HFF-Myc (cell line): ENCODE data around the gene CCN5.

Experiments
- DNase-seq: peaks from one replicate; pipeline ENCODE4 v3.0.0-alpha.2; 2011; ENCODE audit warnings: low read depth; ENCODE audit errors: extremely low read depth
- H3K4me3 ChIP-seq: replicated peaks from 2 replicates; pipeline ENCODE4 v1.5.1; 2011; ENCODE audit warnings: low read depth, mild to moderate bottlenecking, control low read depth, low read length
- CTCF ChIP-seq: IDR thresholded peaks from 2 replicates; pipeline ENCODE4 v1.5.1; 2012; ENCODE audit warnings: mild to moderate bottlenecking, low read depth, low read length, control low read depth; ENCODE audit errors: missing control alignments

Gene CCN5

GRCh38 chr20:44750081-44750805 lies 35.1 kb downstream of the CCN5 start:
- TF ChIP-seq CTCF: peak; percentile 22
- no peak for DNase-seq
- no peak overlapping the region for H3K4me3 ChIP-seq

DNA sequence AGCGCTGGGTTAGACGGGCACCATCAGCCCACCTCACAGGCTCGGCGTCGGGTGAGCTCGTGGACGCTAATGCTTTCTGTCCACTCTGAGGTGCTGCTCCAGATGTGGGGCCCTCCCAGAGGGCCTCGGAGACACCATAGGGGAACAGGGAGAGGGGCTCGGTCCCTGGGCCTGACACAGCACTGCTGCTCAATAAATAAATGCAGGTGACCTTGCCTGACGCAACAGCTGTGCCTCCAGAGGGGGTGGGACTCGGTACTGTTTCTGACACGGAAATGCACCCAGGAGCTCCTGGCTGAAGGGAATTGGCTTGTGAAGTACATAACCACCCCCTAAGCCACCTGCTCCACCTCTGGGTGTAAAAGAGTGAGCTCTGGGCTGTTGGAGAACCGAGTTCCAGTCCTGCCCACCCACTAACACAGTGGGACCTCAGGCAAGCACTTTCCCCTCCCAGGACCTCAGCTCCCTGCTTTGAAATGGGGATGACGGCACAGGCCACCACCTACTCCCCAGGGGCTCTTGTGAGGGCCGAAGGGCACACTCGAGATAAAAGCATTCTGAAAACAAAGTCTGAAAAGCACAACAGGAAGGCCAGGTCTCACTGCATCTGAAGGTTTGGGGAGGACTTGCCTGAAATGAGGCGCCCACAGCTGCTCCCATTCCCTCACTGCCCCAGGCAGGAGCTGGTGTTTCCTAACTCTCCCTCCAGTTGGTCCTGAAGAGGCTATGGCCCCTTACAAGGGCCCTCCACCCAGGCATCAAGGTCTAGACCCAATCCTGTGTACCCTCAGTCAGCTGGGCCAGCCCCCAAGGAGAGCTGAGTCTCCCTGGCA lies 37.1 kb downstream of the CCN5 start:
- DNase-seq: no peak
- TF ChIP-seq CTCF: no peak
- H3K4me3 ChIP-seq: no peak overlapping the region

- no peak overlapping the region for H3K4me3 ChIP-seq
- TF ChIP-seq CTCF: no peak
- DNase-seq: no peak
Observed at GRCh38 chr20:44754554-44754953, 39.4 kb downstream of the CCN5 start.

DNA sequence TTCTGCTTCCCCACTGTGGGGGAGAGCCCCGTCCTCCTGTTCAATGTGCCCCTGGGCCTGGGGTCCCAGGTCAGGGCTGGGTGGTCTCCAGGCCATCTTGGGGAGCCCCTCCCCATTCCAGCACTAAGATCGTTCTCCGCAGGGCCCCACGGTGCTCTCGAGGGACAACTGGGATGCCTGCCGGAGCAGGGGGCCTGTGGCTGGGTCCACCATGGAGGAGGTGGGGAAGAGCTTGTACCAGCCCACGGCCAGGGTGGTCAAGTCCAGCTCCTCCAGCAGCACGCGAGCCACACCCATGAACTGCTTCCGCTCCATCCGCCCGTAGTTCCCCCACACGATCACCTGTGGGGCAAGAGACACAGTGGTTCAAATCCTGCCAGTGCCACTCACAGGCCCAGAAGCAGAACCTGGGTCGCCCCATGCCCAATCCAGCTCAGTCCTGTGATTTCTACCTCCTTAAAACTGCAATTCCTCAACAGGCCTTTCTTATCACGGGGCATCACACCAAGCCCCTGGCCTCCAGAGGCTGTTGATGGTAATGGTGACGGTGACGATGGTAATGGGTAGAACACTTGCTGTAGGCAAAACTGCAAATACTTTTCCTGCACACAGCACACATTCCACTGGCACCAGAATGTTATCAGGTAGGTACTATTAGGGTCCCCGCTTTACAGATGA lies 41.0 kb downstream of the CCN5 start:
- no peak for TF ChIP-seq CTCF
- DNase-seq: no peak
- no peak overlapping the region for H3K4me3 ChIP-seq

DNA sequence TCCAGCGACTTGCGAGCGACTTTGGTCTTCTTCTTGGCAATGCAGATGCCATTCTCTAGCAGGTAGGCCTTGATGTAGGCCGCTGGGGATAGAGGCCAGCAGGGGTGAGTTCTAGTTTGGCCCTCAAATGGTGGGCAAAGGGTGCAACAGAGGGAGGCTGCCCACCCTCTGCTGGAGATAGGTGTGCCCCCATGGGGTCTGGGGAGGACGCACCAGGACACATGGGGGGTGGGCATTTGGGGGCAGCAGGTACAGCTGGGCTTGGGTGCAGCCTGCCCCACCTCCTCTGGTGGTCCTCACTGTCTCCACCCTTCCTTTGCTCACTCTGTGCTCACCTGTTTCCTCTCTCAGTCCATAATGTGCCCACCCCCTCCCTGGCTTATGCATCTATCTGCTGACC lies 41.8 kb downstream of the CCN5 start:
- H3K4me3 ChIP-seq: no peak overlapping the region
- no peak for TF ChIP-seq CTCF
- DNase-seq: no peak

DNA sequence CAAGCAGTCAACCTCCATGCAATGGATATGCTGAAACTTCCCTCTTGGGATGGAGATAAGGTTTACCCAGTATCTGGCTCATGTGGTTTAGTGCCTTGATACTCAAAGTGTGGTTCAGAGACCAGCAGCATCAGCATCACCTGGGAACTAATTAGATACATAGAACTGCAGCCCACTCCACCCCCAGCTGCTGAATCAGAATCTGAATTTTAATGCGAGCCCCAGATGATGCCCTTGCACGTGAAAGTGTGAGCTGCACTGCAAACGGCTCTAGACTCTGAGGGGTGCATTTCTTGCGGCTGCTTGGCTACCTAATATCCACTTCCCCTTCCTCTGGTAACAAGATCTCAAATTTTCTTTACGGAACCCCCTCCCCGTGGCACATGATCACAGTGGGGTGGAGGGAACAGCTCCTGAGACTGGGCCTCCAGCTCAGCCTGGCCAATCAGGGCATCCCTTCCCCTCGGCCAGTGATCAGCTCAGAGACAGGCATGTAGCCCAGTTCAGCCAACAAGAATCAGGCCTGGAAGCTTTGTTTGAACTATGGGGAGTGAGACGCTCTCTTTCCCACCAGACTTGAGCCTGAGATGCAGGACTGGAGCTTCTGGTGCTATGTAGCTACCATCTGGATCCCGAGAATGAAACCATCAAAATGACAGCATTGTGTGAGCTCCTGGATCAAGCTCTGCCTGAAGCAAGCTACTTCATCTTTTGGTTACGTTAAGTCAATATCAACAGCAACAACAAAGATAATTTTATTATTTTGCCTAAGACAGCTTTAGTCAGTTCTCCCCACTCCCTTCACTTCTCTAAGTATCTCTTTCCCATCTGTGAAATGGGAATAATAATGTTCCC lies 43.3 kb downstream of the CCN5 start:
- no peak for DNase-seq
- no peak for TF ChIP-seq CTCF
- H3K4me3 ChIP-seq: no peak overlapping the region
